H7 (cell line): Measurements from ENCODE around the gene TOMM40. TPM values are rescaled to one million over a fixed set of nuclear protein-coding genes. Genes with fewer than 3 reads are reported as not detected.
"Not testable (repeated sequence)": the region's sequence is repeated elsewhere in the genome, so short reads cannot be mapped to it uniquely, and the experiment has no call there.

Experiments
- DNase-seq: peaks from one replicate; pipeline ENCODE4 v3.0.0; 2012
- H3K27me3 ChIP-seq: 2 replicates; pipeline ENCODE4 v1.6.0; 2011; ENCODE audit warnings: mild to moderate bottlenecking, low read length; ENCODE audit not compliant: control insufficient read depth, insufficient read depth
- H3K36me3 ChIP-seq: replicated peaks from 2 replicates; pipeline ENCODE4 v1.5.1; 2011; ENCODE audit warnings: low read length; ENCODE audit not compliant: control insufficient read depth, insufficient read depth
- H3K4me3 ChIP-seq: 2 replicates; pipeline ENCODE4 v1.5.1; 2011; ENCODE audit warnings: low read depth, mild to moderate bottlenecking, control low read depth, low read length, moderate library complexity; ENCODE audit not compliant: insufficient read depth
- total RNA-seq: library from RNA; depleted of rRNA; stranded (reverse); fragments of >200 nt; shearing (Covaris generic); gene quantifications from 2 replicates; pipeline ENCODE4 v1.2.3, GENCODE V29; 2014

TOMM40 gene
- total RNA-seq, 1 experiment from 2014 or later, result 204 TPM

GRCh38 chr19:44882063-44882462, 9.0 kb upstream of the TOMM40 start:
- no peak overlapping the region for H3K4me3 ChIP-seq
- H3K27me3 ChIP-seq, result no peaks in the 10 kb centered on the region
- peak; percentile 45 for DNase-seq
- H3K36me3 ChIP-seq, result peaks cover 15% of the 10 kb centered on the region

GRCh38 chr19:44882619-44883397, 8.2 kb upstream of the TOMM40 start:
- DNase-seq, result peak; percentile 21
- H3K27me3 ChIP-seq, H3K4me3 ChIP-seq: not testable (repeated sequence)
- peaks cover 13% of the 10 kb centered on the region for H3K36me3 ChIP-seq

DNA sequence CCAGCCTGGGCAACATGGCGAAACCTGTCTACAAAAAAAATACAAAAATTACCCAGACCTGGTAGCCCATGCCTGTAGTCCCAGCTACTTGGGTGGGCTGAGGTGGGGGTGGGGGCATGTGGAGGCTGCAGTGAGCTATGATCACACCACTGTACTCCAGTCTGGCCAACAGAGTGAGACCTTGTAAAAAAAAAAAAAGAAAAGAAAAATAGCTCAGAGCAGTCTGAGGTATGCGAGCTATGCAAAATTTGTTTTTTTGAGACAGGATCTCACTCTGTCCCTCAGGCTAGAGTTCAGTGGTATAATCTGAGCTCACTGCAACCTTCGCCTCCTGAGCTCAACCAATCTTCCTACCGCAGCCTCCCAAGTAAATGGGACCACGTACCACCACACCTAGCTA, 7.1 kb upstream of the TOMM40 start:
- no peaks in the 10 kb centered on the region for H3K27me3 ChIP-seq
- no peak for DNase-seq
- H3K36me3 ChIP-seq, result peaks cover 12% of the 10 kb centered on the region
- no peak overlapping the region for H3K4me3 ChIP-seq

DNA sequence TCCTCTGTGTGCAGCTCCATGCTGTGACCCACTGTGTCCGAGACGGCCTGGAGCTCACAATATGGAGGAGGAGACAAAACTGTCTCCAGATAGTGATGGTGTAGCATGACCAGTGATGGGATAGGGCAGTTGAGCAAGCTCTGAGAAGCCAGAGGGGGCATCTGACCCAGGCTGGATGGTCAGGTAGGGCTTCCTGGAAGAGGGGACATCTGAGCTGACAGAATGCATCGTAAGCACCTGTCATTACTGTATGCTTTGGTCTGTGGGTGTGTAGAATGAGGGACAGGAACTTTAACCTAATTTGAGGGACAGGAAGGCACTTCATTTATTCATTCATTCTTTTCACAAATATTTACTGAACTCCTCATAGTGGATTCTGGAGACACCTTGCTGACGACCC, 6.5 kb upstream of the TOMM40 start:
- no peak overlapping the region for H3K4me3 ChIP-seq
- H3K36me3 ChIP-seq, result peaks cover 12% of the 10 kb centered on the region
- DNase-seq, result no peak
- H3K27me3 ChIP-seq, result no peaks in the 10 kb centered on the region

DNA sequence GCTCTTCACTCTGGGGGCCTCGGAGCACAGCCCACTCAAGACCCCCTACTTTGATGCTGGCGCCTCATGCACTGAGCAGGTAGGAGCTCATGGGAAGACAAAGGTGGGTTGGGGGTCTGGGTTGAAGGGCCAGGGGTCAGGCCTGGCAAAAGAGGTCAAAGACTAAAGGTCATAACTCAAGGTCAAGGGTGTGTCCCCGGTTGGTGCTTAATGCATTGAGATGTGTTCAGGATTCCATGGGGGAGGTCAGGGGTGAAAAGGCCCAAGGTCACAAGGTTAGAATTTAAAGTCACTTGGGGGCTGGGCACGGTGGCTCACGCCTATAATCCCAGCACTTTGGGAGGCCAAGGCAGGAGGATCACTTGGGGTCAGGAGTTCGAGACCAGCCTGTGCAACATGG, 4.9 kb upstream of the TOMM40 start:
- no peak for DNase-seq
- no peak overlapping the region for H3K4me3 ChIP-seq
- peaks cover 9% of the 10 kb centered on the region for H3K36me3 ChIP-seq
- H3K27me3 ChIP-seq, result no peaks in the 10 kb centered on the region

DNA sequence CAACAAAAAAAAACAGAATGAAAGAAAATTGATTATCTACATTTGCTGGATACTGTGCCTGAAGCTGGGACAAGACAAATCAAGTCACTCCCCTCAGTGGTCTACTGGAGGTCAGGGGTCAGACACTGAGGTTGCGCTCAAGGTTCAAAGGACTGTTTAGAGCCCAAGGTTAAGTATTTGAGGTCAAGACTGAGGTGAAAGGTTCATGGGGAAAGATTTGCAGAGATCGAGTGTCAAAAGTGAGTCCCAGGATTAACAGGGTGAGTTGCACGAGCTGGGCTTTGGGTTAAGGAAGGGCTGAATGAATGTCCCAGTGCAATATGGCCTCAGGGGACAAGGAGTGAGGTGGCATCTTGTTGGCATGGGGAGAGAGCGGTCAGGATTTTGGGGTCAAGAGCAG, 3.4 kb upstream of the TOMM40 start:
- DNase-seq, result no peak
- peaks cover 12% of the 10 kb centered on the region for H3K36me3 ChIP-seq
- no peak overlapping the region for H3K4me3 ChIP-seq
- H3K27me3 ChIP-seq, result no peaks in the 10 kb centered on the region

DNA sequence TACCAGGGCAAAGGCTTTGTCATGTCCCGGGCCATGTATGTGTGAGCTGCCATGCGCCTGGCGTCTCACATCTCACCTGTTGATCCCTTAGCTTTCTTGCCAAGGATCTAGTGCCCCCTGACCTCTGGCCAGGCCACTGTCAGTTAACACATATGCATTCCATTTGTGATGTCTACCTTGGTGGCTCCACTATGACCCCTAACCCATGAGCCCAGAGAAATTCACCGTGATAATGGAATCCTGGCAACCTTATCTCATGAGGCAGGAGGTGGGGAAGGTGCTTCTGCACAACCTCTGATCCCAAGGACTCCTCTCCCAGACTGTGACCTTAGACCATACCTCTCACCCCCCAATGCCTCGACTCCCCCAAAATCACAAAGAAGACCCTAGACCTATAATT, 2.7 kb upstream of the TOMM40 start:
- not testable (repeated sequence) for H3K4me3 ChIP-seq, H3K27me3 ChIP-seq, DNase-seq
- peaks cover 19% of the 10 kb centered on the region for H3K36me3 ChIP-seq

GRCh38 chr19:44889830-44890365, 1.2 kb upstream of the TOMM40 start:
- H3K36me3 ChIP-seq, result peaks cover 29% of the 10 kb centered on the region
- no peak for DNase-seq
- peak overlapping the region; percentile 48 for H3K4me3 ChIP-seq
- H3K27me3 ChIP-seq, result no peaks in the 10 kb centered on the region

- no peaks in the 10 kb centered on the region for H3K27me3 ChIP-seq
- DNase-seq, result peak; percentile 99
- peaks cover 32% of the 10 kb centered on the region for H3K36me3 ChIP-seq
- H3K4me3 ChIP-seq, result peak overlapping the region; percentile 48
Observed at GRCh38 chr19:44890366-44891015, 563 bp upstream of the TOMM40 start.

DNA sequence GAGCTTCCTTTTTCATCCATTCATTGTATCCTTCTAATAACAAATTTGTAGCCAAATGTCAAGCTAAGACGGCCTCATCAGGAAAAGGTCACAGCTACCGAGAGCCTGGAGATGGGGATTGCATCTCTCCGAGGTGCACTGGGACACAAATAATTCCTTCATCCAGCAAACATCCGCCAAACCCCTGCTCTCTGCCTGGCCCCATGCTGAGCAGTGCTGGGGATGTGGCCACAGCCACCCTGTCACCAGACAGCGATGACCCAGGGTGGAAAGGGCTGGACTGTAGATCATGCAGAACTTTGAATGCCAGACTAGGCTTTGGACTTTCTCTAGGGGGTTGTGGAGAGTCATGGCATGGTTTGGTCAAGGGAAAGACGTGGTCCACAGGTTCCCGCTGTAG, 1.9 kb downstream of the TOMM40 start:
- Histone ChIP-seq H3K36me3 (peaks cover 41% of the 10 kb centered on the region), H3K4me3 (no peak overlapping the region)

GRCh38 chr19:44893332-44894051, 2.4 kb downstream of the TOMM40 start:
- H3K36me3 ChIP-seq, result peaks cover 44% of the 10 kb centered on the region

More for the DNA sequence above, 1.9 kb downstream of the TOMM40 start:
- no peak for DNase-seq
- no peaks in the 10 kb centered on the region for H3K27me3 ChIP-seq

GRCh38 chr19:44894052-44894400, 3.0 kb downstream of the TOMM40 start:
- H3K4me3 ChIP-seq, result no peak overlapping the region
- no peak for DNase-seq
- H3K27me3 ChIP-seq, result no peaks in the 10 kb centered on the region
- peaks cover 44% of the 10 kb centered on the region for H3K36me3 ChIP-seq

More at GRCh38 chr19:44893332-44894051, 2.4 kb downstream of the TOMM40 start:
- no peak for DNase-seq
- Histone ChIP-seq H3K4me3 (no peak overlapping the region), H3K27me3 (no peaks in the 10 kb centered on the region)

- peak; percentile 33 for DNase-seq
- Histone ChIP-seq H3K36me3 (peaks cover 46% of the 10 kb centered on the region), H3K4me3 (no peak overlapping the region), H3K27me3 (no peaks in the 10 kb centered on the region)
Observed at GRCh38 chr19:44894946-44895345, 3.9 kb downstream of the TOMM40 start.

DNA sequence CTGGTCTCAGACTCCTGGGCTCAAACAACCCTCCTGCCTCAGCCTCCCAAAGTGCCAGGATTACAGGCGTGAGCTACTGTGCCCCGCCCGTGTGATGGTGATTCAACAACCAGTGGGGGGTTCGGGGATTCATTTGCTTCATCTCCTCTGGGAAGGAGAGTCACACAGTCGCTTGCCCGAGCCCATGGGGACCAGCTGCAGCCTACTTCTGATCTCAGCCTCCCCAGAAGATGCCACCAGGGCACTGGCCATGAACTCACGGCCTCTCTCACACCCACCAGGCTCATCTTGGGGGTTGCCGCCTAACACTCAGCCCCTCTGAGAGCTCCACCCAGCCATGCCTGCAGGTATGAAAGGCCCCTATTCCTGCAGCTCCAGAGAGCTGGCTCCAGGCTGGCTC, 6.8 kb downstream of the TOMM40 start:
- Histone ChIP-seq H3K27me3 (no peaks in the 10 kb centered on the region), H3K36me3 (peaks cover 59% of the 10 kb centered on the region), H3K4me3 (no peak overlapping the region)
- DNase-seq, result peak; percentile 26
